GF-D8 (cell line): ENCODE data around the gene CALM3.
"Not testable (repeated sequence)": the region's sequence is repeated elsewhere in the genome, so short reads cannot be mapped to it uniquely, and the experiment has no call there.

Experiments
- DNase-seq: peaks from one replicate; lab custom pipeline; 2025; lab: John Stamatoyannopoulos, UW

The CALM3 gene

DNA sequence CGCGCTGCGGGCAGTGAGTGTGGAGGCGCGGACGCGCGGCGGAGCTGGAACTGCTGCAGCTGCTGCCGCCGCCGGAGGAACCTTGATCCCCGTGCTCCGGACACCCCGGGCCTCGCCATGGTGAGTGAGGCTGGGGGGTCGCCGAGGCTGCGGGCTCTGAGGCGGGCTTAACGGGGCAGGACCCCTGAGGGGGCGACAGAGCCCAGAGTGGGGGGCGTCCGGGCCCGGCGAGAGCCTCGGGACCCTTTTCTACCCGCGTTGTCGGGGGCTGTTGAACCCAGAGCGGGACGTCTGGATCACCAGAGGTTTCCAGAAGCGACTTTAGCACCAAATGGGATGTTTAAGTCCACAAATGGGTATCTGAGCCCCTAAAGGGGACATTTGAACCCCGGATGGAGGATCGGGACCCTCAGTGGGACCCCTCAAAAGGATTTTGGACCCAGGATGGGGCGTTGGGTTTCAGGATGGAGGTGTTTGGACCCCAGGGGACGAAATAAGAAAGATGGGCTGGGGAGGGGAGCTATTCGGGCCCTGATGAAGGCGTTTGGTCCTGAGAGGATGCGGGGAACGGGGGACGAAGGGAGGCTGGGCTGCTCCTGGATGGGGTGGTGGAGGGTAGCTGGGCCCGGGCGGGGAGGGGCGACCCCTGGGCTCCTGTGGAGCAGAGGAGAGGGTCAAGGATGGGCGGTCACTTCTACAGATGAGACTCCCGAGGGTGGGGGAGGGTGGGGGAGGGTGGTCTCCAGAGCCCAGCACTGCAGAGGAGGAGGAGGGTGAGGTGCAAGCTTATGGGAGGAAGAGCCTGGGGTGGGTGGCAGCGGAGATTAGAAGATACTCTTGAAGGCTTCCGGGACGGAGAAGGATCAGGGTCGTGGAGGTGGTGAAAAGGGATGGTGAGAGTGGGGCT is at the start of gene CALM3:
Gene CALM3, plus strand, starts transcription at position 13 of the 907 bp plus-strand sequence. Its CDS starts 105 bp downstream, at position 118.
- no peak for DNase-seq

DNA sequence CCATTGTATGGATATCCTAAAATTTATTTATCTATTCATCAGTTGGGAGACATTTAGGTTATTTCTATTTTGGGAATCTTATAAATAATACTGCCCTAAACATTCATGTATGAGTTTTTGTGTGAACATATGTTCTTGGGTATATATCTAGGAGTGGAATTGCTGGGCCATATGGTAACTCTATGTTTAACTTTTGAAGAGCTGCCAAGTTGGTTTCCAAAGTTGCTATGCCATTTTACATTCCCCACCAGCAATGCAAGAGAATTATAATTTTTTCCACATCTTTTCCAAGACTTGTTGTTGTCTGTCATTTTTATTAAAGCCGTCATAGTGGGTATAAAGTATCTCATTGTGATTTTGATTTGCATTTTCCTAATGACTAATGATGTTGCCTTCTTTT is 48.2 kb upstream of the CALM3 start:
- DNase-seq = no peak

DNA sequence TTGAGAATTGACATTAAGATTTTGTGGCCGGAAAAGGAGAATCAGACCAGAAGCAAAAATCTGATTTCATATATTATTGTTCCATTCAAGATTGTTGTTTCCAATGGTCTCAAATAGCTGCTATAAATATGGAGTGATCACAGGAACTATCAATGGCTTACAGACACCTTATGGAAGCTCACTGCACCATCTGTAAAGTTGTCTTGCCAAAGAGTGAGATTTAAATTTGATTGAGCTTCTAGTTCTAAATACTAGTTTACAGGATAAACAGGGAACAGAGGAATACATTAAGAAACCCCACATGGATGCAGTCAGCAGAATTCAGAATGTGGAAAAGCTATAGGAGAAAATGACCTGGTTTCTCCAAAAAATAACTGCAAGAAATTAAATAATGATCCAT is 47.0 kb upstream of the CALM3 start:
- no peak for DNase-seq

GRCh38 chr19:46555628-46556280 is 45.4 kb upstream of the CALM3 start:
- DNase-seq = no peak

DNA sequence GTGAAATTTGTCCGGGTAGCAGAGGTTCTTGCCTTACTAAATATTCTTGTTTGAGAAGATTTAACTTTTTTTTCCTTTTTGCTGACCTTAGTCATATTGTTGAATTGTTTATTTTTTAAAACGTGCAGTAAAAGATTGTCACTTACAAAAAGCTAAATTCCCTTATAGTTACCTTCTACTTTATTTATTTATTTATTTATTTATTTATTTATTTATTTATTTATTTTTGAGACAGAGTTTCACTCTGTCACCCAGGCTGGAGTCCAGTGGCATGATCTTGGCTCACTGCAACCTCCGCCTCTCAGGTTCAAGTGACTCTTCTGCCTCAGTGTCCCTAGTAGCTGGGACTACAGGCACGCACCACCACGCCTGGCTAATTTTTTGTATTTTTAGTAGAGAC is 44.7 kb upstream of the CALM3 start:
- not testable (repeated sequence) for DNase-seq

DNA sequence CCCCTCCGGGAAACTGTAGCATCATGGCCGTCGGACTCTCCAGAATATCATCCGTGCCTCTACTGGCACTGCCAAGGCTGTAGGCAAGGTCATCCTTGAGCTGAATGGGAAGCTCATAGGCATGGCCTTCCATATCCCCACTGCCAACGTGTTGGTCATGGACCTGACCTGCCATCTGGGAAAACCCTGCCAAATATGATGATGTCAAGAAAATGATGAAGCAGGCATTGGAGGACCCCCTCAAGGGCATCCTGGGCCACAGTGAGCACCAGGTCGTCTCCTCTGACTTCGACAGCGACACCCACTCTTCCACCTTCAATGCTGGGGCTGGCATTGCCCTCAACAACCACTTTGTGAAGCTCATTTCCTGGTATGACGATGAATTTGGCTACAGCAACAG is 41.9 kb upstream of the CALM3 start:
- DNase-seq = no peak

- not testable (repeated sequence) for DNase-seq
Observed at GRCh38 chr19:46559675-46560074, 41.5 kb upstream of the CALM3 start.

GRCh38 chr19:46564701-46565100 is 36.4 kb upstream of the CALM3 start:
- DNase-seq = no peak

GRCh38 chr19:46571495-46571894 is 29.6 kb upstream of the CALM3 start:
- no peak for DNase-seq

GRCh38 chr19:46573679-46574498 is 27.2 kb upstream of the CALM3 start:
- no peak for DNase-seq

- no peak for DNase-seq
Observed at GRCh38 chr19:46574533-46574932, 26.6 kb upstream of the CALM3 start.

- no peak for DNase-seq
Observed at GRCh38 chr19:46578450-46578849, 22.7 kb upstream of the CALM3 start.

DNA sequence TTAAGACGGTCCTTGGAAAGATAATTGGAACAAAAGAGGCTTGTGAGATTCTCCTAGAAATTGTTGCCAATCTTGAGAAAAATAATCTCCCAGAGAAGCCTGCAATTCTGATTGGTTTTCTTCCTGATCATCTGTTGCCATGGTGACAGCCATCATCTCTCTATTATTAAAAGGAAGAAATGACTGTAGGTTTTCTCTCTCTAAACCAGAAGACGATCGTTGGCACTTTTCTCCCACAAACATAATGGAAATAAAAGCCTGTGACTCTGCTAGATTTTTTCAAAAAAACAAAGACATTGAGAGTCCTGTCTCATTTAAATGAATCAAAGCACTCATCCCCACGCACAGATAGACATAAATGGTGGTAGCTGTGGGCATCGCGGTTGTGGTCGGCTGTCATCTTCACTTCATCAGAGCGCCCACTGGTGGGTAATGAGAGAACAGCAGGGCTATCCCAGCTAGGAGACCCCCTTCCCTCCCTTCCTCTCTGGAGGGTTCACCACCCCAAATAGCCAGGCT is 21.7 kb upstream of the CALM3 start:
- no peak for DNase-seq

GRCh38 chr19:46580247-46580646 is 20.9 kb upstream of the CALM3 start:
- no peak for DNase-seq

- DNase-seq = no peak
Observed at GRCh38 chr19:46585539-46585938, 15.6 kb upstream of the CALM3 start.

DNA sequence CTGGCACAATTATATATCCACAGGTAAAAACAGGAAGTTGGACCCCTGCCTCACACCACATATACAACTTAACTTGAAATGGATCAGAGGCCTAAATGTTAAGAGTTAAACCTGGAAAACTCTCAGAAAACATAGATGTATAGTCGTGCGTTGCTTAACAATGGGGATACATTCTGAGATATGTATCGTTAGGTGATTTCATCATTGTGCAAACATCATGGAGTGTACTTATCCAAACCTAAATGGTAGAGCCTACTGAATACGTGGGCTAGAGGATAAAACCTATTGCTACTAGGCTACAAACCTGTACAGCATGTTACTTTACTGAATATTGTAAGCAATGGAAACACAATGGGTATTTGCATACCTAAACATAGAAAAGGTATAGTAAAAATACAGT is 14.8 kb upstream of the CALM3 start:
- DNase-seq = no peak

GRCh38 chr19:46587861-46588260 is 13.3 kb upstream of the CALM3 start:
- no peak for DNase-seq

DNA sequence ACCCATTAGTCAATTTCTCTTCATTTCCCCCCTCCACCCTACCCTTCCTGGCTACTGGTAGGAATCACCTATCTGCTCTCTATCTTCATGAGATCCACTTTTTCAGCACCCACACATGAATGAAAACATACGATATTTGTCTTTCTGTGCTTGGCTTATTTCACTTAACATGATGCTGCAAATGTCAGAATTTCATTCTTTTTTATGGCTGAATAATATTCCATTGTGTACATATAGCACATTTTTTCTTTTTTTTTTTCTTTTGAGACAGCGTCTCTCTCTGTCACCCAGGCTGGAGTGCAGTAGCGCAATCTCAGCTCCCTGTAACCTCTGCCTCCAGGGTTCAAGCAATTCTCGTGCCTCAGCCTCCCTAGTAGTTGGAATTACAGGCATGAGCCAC is 9.9 kb upstream of the CALM3 start:
- DNase-seq = no peak

GRCh38 chr19:46591870-46592269 is 9.3 kb upstream of the CALM3 start:
- no peak for DNase-seq

DNA sequence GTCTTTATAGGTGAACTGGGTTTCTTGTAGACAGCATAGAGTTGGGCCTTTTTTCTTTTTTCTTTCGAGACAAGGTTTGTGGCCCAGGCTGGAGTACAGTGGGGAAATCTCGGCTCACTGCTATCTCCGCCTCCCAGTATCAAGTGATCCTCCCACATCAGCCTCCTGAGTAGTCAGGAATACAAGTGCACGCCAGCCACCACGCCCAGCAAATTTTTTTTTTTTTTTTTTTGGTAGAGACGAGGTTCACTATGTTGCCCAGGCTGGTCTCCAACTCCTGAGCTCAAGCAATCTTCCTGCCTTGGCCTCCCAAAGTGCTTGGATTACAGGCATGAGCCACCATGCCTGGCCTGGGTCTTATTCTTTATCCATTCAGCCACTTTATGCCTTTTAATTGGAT is 5.1 kb upstream of the CALM3 start:
- no peak for DNase-seq

- no peak for DNase-seq
Observed at GRCh38 chr19:46598372-46598917, 2.7 kb upstream of the CALM3 start.
